Upper lobe of right lung (tissue), 1 donor: Measurements from ENCODE around the gene CTDP1. TPM values are rescaled to one million over a fixed set of nuclear protein-coding genes. Genes with fewer than 3 reads are reported as not detected.

Experiments
- ATAC-seq: fragments of 200-7000 bp; cut with Tn5 transposase; one replicate; pipeline ENCODE4 v1.9.1; 2020; ENCODE audit warnings: mild to moderate bottlenecking, moderate library complexity
- DNase-seq: peaks from one replicate; pipeline ENCODE4 v3.0.0-alpha.2; 2020
- H3K27ac ChIP-seq: fragments of 200-600 bp; one replicate; pipeline ENCODE4 v1.8.0; 2022
- H3K27me3 ChIP-seq: fragments of 200-600 bp; one replicate; pipeline ENCODE4 v1.8.0; 2022; ENCODE audit warnings: mild to moderate bottlenecking
- H3K36me3 ChIP-seq: fragments of 200-600 bp; one replicate; pipeline ENCODE4 v1.8.0; 2022
- H3K4me1 ChIP-seq: fragments of 200-600 bp; one replicate; pipeline ENCODE4 v1.8.0; 2022
- H3K4me3 ChIP-seq: fragments of 200-600 bp; one replicate; pipeline ENCODE4 v1.8.0; 2022; ENCODE audit warnings: mild to moderate bottlenecking
- H3K9me3 ChIP-seq: fragments of 200-600 bp; one replicate; pipeline ENCODE4 v1.8.0; 2022
- CTCF ChIP-seq: fragments of 200-600 bp; IDR thresholded peaks from one replicate; pipeline ENCODE4 v1.8.0; 2022; ENCODE audit warnings: antibody characterized with exemption
- intact Hi-C: fragments of 100-400 bp; cut with DNase I; formaldehyde crosslinking; loops from one replicate; pipeline ENCODE4 v1.11.0; 2022
- total RNA-seq: library from RNA; stranded (reverse); fragmentation: NEBNext Ultra II Directional; extraction: Animal tissue kit (Norgen Biotek cat#: 25700); gene quantifications from one replicate; pipeline ENCODE4 v1.2.1, GENCODE V29; 2021
- donor health status: DM: no; HTN: yes; CAD: no; lungs with severe emphysema.

CTDP1 gene
- total RNA-seq, 1 donor from 2014 or later, result 23.0 TPM

GRCh38 chr18:79637921-79638909 is 41.4 kb upstream of the CTDP1 start:
- no peak overlapping the region for H3K27ac ChIP-seq
- no peaks in the 10 kb centered on the region for H3K36me3 ChIP-seq
- DNase-seq (no peak), ATAC-seq (no peak)
- no peaks in the 10 kb centered on the region for H3K9me3 ChIP-seq
- H3K4me1 ChIP-seq, result no peaks in the 10 kb centered on the region
- H3K4me3 ChIP-seq, result no peak overlapping the region
- intact Hi-C loops, result no loop called here
- H3K27me3 ChIP-seq, result peaks cover 28% of the 10 kb centered on the region
- no peak for TF ChIP-seq CTCF

GRCh38 chr18:79639072-79639829 is 40.4 kb upstream of the CTDP1 start:
- intact Hi-C loops, result no loop called here
- Histone ChIP-seq H3K36me3 (no peaks in the 10 kb centered on the region), H3K4me3 (no peak overlapping the region), H3K27me3 (peaks cover 28% of the 10 kb centered on the region), H3K27ac (no peak overlapping the region), H3K4me1 (peaks cover 6% of the 10 kb centered on the region), H3K9me3 (no peaks in the 10 kb centered on the region)
- DNase-seq (no peak), ATAC-seq (no peak)
- no peak for TF ChIP-seq CTCF

DNA sequence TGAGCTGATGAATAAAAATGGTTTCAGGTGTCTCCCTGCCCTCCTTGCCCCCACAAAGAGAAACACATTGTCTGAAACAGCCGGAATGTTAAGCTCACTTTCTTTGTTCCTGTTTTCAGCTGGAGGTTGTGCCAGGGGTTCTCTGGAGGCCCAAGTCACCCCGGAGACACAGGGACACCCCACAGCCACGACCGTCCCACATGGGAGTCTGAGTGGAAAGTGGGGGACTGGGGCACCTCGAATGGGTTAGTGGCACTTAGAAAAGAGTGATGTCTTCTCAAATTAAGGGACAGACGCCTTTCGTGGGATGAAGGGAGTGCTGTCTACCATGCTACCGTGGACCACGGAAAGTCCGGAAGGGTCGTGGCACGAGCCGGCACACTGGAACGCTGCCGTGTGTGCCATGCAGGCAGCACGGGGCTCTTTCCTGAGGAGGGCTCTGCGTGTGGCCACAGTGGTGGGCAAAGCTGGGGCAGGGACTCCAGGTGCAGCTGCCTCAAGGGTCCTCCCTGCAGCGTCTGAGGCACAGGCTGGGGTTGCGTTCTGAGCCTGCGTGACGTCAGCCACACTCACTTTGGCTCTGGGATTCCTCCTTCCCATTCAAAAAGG is 39.4 kb upstream of the CTDP1 start:
- H3K27me3 ChIP-seq, result peaks cover 28% of the 10 kb centered on the region

GRCh38 chr18:79640875-79641274 is 38.7 kb upstream of the CTDP1 start:
- Histone ChIP-seq H3K27me3 (peaks cover 28% of the 10 kb centered on the region), H3K36me3 (no peaks in the 10 kb centered on the region), H3K9me3 (no peaks in the 10 kb centered on the region), H3K27ac (no peak overlapping the region), H3K4me1 (peaks cover 8% of the 10 kb centered on the region), H3K4me3 (no peak overlapping the region)
- DNase-seq, result no peak
- no peak for TF ChIP-seq CTCF
- intact Hi-C loops, result no loop called here
- ATAC-seq, result no peak

More for the DNA sequence above, 39.4 kb upstream of the CTDP1 start:
- Histone ChIP-seq H3K36me3 (no peaks in the 10 kb centered on the region), H3K27ac (no peak overlapping the region), H3K9me3 (no peaks in the 10 kb centered on the region), H3K4me3 (no peak overlapping the region), H3K4me1 (peaks cover 8% of the 10 kb centered on the region)
- ATAC-seq (no peak), DNase-seq (no peak)
- TF ChIP-seq CTCF, result no peak
- intact Hi-C loops, result no loop called here

DNA sequence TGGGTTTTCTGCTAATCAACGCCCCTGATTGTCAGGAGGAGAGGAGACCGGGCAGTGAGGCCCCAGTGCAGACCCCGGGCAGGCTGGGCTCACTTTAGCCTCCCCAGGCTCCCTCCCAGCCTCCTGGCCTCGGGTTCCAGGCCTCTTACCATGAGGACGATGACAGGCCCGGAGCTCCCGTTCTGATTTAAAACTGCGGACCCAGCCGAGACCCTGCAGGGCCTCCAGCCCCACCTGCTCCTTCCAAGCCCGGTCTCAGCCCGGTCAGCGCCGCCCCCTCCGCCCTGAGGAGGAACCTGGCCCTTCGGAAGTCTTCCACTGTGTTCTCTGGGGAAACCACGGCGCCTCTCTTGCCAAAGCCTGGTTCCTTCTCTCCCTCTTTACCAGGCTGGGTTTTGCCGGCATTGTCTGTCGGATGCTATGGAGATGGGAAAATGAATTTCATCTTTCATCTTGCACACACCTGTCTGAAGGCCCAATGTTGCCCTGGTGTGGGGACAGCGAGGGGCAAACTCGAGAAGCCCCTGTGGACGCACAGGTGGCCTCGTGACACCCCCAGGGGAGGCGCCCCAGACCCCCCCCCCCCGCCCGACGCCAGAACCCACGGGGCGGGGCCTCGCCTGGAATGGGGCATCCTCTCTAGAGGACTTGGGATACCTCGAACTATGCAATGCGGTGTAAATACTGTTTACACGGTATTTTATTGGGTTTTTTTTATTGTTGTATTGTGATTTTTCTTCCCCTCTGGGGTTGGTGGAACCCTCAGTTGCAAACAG is 37.7 kb upstream of the CTDP1 start:
- H3K9me3 ChIP-seq, result no peaks in the 10 kb centered on the region
- H3K4me3 ChIP-seq, result no peak overlapping the region
- H3K36me3 ChIP-seq, result no peaks in the 10 kb centered on the region
- peaks cover 28% of the 10 kb centered on the region for H3K27me3 ChIP-seq
- no peak for TF ChIP-seq CTCF
- intact Hi-C loops, result no loop called here
- H3K27ac ChIP-seq, result no peak overlapping the region
- DNase-seq (no peak), ATAC-seq (no peak)
- H3K4me1 ChIP-seq, result peaks cover 8% of the 10 kb centered on the region
